ENCODE data around the gene ACOT12. TPM values are rescaled to one million over a fixed set of nuclear protein-coding genes. Genes with fewer than 3 reads are reported as not detected.
A peak's percentile ranks its signal among the peaks of the same experiment; 100 is the strongest.

Gene ACOT12
- total RNA-seq, 1 experiment from 2014 or later: not detected

DNA sequence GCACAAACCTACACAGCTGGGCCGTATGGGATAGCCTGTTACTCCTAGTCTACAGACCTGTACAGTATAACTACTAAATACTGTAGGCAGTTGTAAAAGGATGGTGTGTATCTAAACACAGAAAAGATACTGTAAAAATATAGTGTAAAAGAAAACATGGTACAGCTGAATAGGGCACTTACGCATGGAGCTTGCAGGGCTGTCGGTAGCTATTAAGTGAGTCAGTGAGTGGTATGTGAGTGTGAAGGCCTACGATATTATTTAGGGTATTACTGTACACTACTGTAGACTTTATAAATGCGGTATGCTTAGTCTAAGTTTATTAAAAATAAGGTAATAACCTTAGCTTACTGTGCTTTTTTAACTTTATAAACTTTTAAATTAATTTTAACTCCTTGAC, 91.3 kb downstream of the ACOT12 start:
- H3K18ac ChIP-seq (ENCODE audit: insufficient read length, low read depth, low read length): no peak overlapping the region
- no peaks in the 10 kb centered on the region for H3K23me2 ChIP-seq (ENCODE audit: insufficient read length, low read depth, low read length, poor library complexity, severe bottlenecking)
- H3K4me1 ChIP-seq (ENCODE audit: insufficient read depth, low read length): peaks cover 2% of the 10 kb centered on the region; the same call in 1 of the 2 replicates
- H2BK12ac ChIP-seq (ENCODE audit: insufficient read length, low read depth, low read length): no peak overlapping the region
- H3K79me1 ChIP-seq (ENCODE audit: insufficient read depth, low read depth, low read length, poor library complexity, severe bottlenecking): peaks cover 7% of the 10 kb centered on the region
- H3K36me3 Mint-ChIP-seq (ENCODE audit: insufficient read depth in 1 of 3, low read depth in 3 of 3): peaks cover 0 to 7% (median 5%) of the 10 kb centered on the region in 3 experiments; a peak in 4 of 7 replicates
- H3K27me3 Mint-ChIP-seq (ENCODE audit: low read depth): no peaks in the 10 kb centered on the region
- H3K14ac ChIP-seq (ENCODE audit: insufficient read depth, low read length): no peak overlapping the region
- no peak overlapping the region for H3K4ac ChIP-seq (ENCODE audit: low read depth, low read length)
- no peaks in the 10 kb centered on the region for H3K9me3 ChIP-seq (ENCODE audit: control insufficient read depth, low read depth, low read length)
- no peak overlapping the region for H3K27ac ChIP-seq (ENCODE audit: insufficient read length, low read depth, low read length)
- H3K4me2 ChIP-seq (ENCODE audit: insufficient read depth, insufficient read length, low read length): peak overlapping the region; percentile 88
- no peak overlapping the region for H3K9ac ChIP-seq (ENCODE audit: extremely low read depth, insufficient read length, low read length)
- no peak for DNase-seq
- TF ChIP-seq, protein P1, sequence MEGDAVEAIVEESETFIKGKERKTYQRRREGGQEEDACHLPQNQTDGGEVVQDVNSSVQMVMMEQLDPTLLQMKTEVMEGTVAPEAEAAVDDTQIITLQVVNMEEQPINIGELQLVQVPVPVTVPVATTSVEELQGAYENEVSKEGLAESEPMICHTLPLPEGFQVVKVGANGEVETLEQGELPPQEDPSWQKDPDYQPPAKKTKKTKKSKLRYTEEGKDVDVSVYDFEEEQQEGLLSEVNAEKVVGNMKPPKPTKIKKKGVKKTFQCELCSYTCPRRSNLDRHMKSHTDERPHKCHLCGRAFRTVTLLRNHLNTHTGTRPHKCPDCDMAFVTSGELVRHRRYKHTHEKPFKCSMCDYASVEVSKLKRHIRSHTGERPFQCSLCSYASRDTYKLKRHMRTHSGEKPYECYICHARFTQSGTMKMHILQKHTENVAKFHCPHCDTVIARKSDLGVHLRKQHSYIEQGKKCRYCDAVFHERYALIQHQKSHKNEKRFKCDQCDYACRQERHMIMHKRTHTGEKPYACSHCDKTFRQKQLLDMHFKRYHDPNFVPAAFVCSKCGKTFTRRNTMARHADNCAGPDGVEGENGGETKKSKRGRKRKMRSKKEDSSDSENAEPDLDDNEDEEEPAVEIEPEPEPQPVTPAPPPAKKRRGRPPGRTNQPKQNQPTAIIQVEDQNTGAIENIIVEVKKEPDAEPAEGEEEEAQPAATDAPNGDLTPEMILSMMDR (conservative IDR thresholded peaks at IDR 0.05): no peak
- H4K91ac ChIP-seq (ENCODE audit: insufficient read length, low read depth, low read length): no peak overlapping the region
- no peak overlapping the region for H2AFZ ChIP-seq (ENCODE audit: low read length)
- peaks cover 16 to 18% of the 10 kb centered on the region in 2 experiments for H3K4me1 Mint-ChIP-seq
- no peak overlapping the region for H3K56ac ChIP-seq (ENCODE audit: insufficient read length, low read depth, low read length)
- no peak overlapping the region for H2BK5ac ChIP-seq (ENCODE audit: insufficient read length, low read length)
- H4K8ac ChIP-seq (replicated peaks; ENCODE audit: insufficient read length, low read depth, low read length): no peak overlapping the region
- no peak overlapping the region for H4K5ac ChIP-seq (ENCODE audit: insufficient read length, low read depth, low read length)
- no peak overlapping the region for H2AK5ac ChIP-seq (ENCODE audit: insufficient read length, low read length)
- peaks cover 6% of the 10 kb centered on the region; the same call in 1 of the 2 replicates for H3K79me2 ChIP-seq (ENCODE audit: insufficient read depth, low read length)
- no peaks in the 10 kb centered on the region for H4K20me1 ChIP-seq (ENCODE audit: control insufficient read depth, insufficient read depth, insufficient read length)
- no peaks in the 10 kb centered on the region for H3K9me3 Mint-ChIP-seq
- H3K27ac Mint-ChIP-seq: no peak overlapping the region
- no peak overlapping the region for H3T11ph ChIP-seq (ENCODE audit: low read length)
- no peaks in the 10 kb centered on the region for H3K27me3 ChIP-seq (ENCODE audit: insufficient read depth, low read length)
- H2BK15ac ChIP-seq (ENCODE audit: low read depth, low read length): no peak overlapping the region
- WGBS (ENCODE audit: extremely low coverage, insufficient read length, low lambda C conversion rate): no CpG with 5 or more reads among the region's 5 CpGs
- H2BK120ac ChIP-seq (ENCODE audit: low read depth, low read length, poor library complexity, severe bottlenecking): no peak overlapping the region
- no peak overlapping the region for H3K23ac ChIP-seq (ENCODE audit: insufficient read length, low read depth, low read length)
- H2BK20ac ChIP-seq (ENCODE audit: low read depth, low read length, poor library complexity, severe bottlenecking): no peak overlapping the region
- peak overlapping the region; percentile 91 to 97 for H3K4me3 Mint-ChIP-seq

All from H9 (cell line).